Panc1 (cell line): ENCODE data around the gene HAUS1. TPM values are rescaled to one million over a fixed set of nuclear protein-coding genes. Genes with fewer than 3 reads are reported as not detected.

Source experiments
- ATAC-seq: fragments of 200-7000 bp; cut with Tn5 transposase; 2 replicates; pipeline ENCODE4 v1.9.1; 2020; ENCODE audit warnings: mild to moderate bottlenecking, moderate library complexity
- BruUV-seq: library from RNA; stranded (reverse); fragments of 400-500 nt; replicated peaks from 2 replicates; lab custom pipeline; 2021; lab: Mats Ljungman, UMichigan
- CTCF ChIA-PET: fragments of 300-600 bp; sonication (Branson Sonifier 250); formaldehyde crosslinking; loops from one replicate; lab custom pipeline; 2022; ENCODE audit warnings: antibody characterized with exemption; lab: Charles Lee
- POLR2A ChIA-PET: fragments of 300-600 bp; sonication (Branson Sonifier 250); formaldehyde crosslinking; loops from one replicate; lab custom pipeline; 2022; ENCODE audit warnings: antibody characterized with exemption; lab: Charles Lee
- DNase-seq: peaks from one replicate; pipeline ENCODE4 v3.0.0-alpha.2; 2010; ENCODE audit warnings: low read depth, low spot score
- H3K27ac ChIP-seq: 2 replicates; pipeline ENCODE4 v1.5.1; 2011; ENCODE audit warnings: mild to moderate bottlenecking, low read length, inconsistent platforms
- H3K27me3 ChIP-seq: fragments of 200-500 bp; sonication (Bioruptor generic); 2 replicates; pipeline ENCODE4 v1.6.0; 2014; ENCODE audit warnings: low read length, inconsistent platforms; ENCODE audit not compliant: control insufficient read depth, insufficient read depth
- H3K36me3 ChIP-seq: fragments of 200-500 bp; sonication (Bioruptor generic); 2 replicates; pipeline ENCODE4 v1.5.1; 2014; ENCODE audit warnings: inconsistent platforms, mild to moderate bottlenecking, low read length, moderate library complexity; ENCODE audit not compliant: control insufficient read depth, insufficient read depth
- H3K4me1 ChIP-seq: 2 replicates; pipeline ENCODE4 v1.5.1; 2011; ENCODE audit warnings: inconsistent platforms, mild to moderate bottlenecking, low read length, moderate library complexity; ENCODE audit not compliant: control insufficient read depth, insufficient read depth
- H3K4me3 ChIP-seq, 2 experiments: 2 replicates each; pipeline ENCODE4 v1.5.1; 2011 to 2012; ENCODE audit warnings: low read depth in 2 of 2, low read length in 2 of 2, mild to moderate bottlenecking in 2 of 2, inconsistent platforms in 1 of 2, moderate library complexity in 1 of 2
- H3K9me3 ChIP-seq: fragments of 200-500 bp; sonication (Bioruptor generic); 2 replicates; pipeline ENCODE4 v1.5.1; 2014; ENCODE audit warnings: low read depth, mild to moderate bottlenecking, inconsistent platforms, low read length, moderate library complexity; ENCODE audit not compliant: control insufficient read depth, insufficient read depth
- CTCF ChIP-seq: fragments of 450-650 bp; IDR thresholded peaks from 2 replicates; pipeline ENCODE4 v1.5.1; 2017; ENCODE audit warnings: mild to moderate bottlenecking
- POLR2AphosphoS5 ChIP-seq: IDR thresholded peaks from 2 replicates; pipeline ENCODE4 v1.6.1; 2012; ENCODE audit warnings: mild to moderate bottlenecking, low read depth, low read length, moderate library complexity
- REST ChIP-seq, 2 experiments: IDR thresholded peaks; 2 replicates each; pipeline ENCODE4 v1.6.1; 2011 to 2012; ENCODE audit warnings: low read depth in 2 of 2, control low read depth in 1 of 2, low read length in 1 of 2, mild to moderate bottlenecking in 1 of 2, moderate library complexity in 1 of 2; ENCODE audit not compliant: insufficient read depth in 1 of 2
- SIN3A ChIP-seq: IDR thresholded peaks from 2 replicates; pipeline ENCODE4 v1.6.1; 2012; ENCODE audit warnings: low read depth, mild to moderate bottlenecking, low read length, moderate library complexity, borderline replicate concordance; ENCODE audit not compliant: insufficient read depth
- TCF7L2 ChIP-seq: IDR thresholded peaks from 2 replicates; pipeline ENCODE4 v1.6.1; 2011; ENCODE audit warnings: mild to moderate bottlenecking, low read depth, low read length, inconsistent platforms
- in situ Hi-C: cut with HindIII; loops from 2 replicates; pipeline ENCODE4 v1.10.0; 2016; ENCODE audit warnings: low sequenced_read_pairs, low pct_unique_long_range_greater_than_20kb
- intact Hi-C: fragments of 100-400 bp; cut with micrococcal nuclease; formaldehyde crosslinking; loops from one replicate; pipeline ENCODE4 v1.10.0; 2022; ENCODE audit not compliant: unreplicated experiment
- total RNA-seq: library from RNA; stranded (reverse); gene quantifications from one replicate; pipeline ENCODE4 v1.2.1, GENCODE V29; 2021; ENCODE audit not compliant: unreplicated experiment

Gene HAUS1
- total RNA-seq, 1 experiment from 2014 or later, result 28.4 TPM

GRCh38 chr18:46067438-46068007 lies 36.7 kb upstream of the HAUS1 start:
- Histone ChIP-seq H3K4me1 (no peaks in the 10 kb centered on the region), H3K27ac (no peak overlapping the region), H3K4me3 (no peak overlapping the region), H3K36me3 (no peaks in the 10 kb centered on the region; the same call in none of the 2 replicates), H3K9me3 (no peaks in the 10 kb centered on the region), H3K27me3 (no peaks in the 10 kb centered on the region)
- CTCF ChIA-PET, result no interaction called here
- ATAC-seq (no peak), DNase-seq (no peak)
- intact Hi-C loops (no loop called here), in situ Hi-C loops (no loop called here)
- TF ChIP-seq CTCF (no peak), SIN3A (no peak), TCF7L2 (no peak), POLR2AphosphoS5 (no peak), REST (IDR thresholded peaks at IDR 0.05; ENCODE audit: insufficient read depth in 1 of 2, low read depth in 2 of 2, low read length in 1 of 2) (no peak)
- POLR2A ChIA-PET, result no interaction called here
- no TSS peak for BruUV-seq

GRCh38 chr18:46068763-46069162 lies 35.4 kb upstream of the HAUS1 start:
- Histone ChIP-seq H3K27ac (no peak overlapping the region), H3K36me3 (no peaks in the 10 kb centered on the region; the same call in none of the 2 replicates), H3K9me3 (no peaks in the 10 kb centered on the region), H3K4me1 (no peaks in the 10 kb centered on the region), H3K27me3 (no peaks in the 10 kb centered on the region), H3K4me3 (no peak overlapping the region)
- no peak for TF ChIP-seq SIN3A
- TF ChIP-seq REST (IDR thresholded peaks at IDR 0.05; ENCODE audit: insufficient read depth in 1 of 2, low read depth in 2 of 2, low read length in 1 of 2), result no peak
- TF ChIP-seq TCF7L2, result no peak
- no peak for TF ChIP-seq POLR2AphosphoS5
- no peak for TF ChIP-seq CTCF
- CTCF ChIA-PET, result no interaction called here
- no TSS peak for BruUV-seq
- in situ Hi-C loops, result no loop called here
- intact Hi-C loops, result no loop called here
- POLR2A ChIA-PET, result no interaction called here
- no peak for DNase-seq
- no peak for ATAC-seq
